Measurements from ENCODE around the gene ZEB1.

Gene ZEB1

DNA sequence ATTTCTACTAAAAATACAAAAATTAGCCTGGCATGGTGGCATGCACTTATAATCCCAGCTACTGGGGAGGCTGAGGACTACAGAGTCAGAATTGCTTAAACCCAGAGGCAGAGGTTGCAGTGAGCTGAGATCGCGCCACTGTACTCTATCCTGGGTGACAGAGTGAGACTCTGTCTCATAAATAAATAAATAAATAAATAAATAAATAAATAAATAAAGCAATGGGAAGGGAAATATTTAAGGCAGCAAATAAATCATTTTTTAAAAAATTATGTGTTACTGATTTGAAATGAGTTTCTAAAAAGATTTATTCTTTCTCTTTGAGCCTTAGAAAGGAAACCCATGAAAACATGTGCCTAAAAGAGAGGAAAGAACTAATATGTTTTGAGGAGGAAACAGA is 45.2 kb upstream of the ZEB1 start:
- no peak for TF ChIP-seq RAD21 (IDR thresholded peaks at IDR 0.05; ENCODE audit: low read depth)
- no peak for TF ChIP-seq ZBTB7A (IDR thresholded peaks at IDR 0.05; ENCODE audit: low read depth)
- no peak for TF ChIP-seq TEAD4 (IDR thresholded peaks at IDR 0.05)
- no peak for TF ChIP-seq NFIC (IDR thresholded peaks at IDR 0.05)
- no peak for TF ChIP-seq CEBPB (IDR thresholded peaks at IDR 0.05)
- TF ChIP-seq, protein P1, sequence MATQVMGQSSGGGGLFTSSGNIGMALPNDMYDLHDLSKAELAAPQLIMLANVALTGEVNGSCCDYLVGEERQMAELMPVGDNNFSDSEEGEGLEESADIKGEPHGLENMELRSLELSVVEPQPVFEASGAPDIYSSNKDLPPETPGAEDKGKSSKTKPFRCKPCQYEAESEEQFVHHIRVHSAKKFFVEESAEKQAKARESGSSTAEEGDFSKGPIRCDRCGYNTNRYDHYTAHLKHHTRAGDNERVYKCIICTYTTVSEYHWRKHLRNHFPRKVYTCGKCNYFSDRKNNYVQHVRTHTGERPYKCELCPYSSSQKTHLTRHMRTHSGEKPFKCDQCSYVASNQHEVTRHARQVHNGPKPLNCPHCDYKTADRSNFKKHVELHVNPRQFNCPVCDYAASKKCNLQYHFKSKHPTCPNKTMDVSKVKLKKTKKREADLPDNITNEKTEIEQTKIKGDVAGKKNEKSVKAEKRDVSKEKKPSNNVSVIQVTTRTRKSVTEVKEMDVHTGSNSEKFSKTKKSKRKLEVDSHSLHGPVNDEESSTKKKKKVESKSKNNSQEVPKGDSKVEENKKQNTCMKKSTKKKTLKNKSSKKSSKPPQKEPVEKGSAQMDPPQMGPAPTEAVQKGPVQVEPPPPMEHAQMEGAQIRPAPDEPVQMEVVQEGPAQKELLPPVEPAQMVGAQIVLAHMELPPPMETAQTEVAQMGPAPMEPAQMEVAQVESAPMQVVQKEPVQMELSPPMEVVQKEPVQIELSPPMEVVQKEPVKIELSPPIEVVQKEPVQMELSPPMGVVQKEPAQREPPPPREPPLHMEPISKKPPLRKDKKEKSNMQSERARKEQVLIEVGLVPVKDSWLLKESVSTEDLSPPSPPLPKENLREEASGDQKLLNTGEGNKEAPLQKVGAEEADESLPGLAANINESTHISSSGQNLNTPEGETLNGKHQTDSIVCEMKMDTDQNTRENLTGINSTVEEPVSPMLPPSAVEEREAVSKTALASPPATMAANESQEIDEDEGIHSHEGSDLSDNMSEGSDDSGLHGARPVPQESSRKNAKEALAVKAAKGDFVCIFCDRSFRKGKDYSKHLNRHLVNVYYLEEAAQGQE (IDR thresholded peaks at IDR 0.05; ENCODE audit: low read depth) = no peak
- TF ChIP-seq TAF1 (IDR thresholded peaks at IDR 0.05; ENCODE audit: low read depth) = no peak

DNA sequence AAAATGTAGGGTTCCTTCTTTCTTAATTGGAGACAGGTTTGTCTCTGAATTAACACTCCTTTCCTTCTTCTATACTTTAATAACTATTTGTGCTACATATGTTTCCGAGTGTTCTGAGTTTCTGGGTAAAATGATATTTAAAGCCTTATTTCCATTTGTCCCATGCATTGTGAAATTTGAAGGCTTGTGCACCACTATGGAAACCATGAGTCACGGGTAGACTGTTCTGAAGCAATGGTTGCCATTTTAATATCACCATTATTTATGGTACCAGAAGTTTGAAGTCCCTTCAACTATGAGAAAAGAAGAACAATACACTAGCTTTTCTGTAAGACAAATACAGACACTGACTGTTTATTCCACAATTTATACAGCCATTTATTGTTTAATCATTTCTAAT is 44.7 kb upstream of the ZEB1 start:
- TF ChIP-seq TEAD4 (IDR thresholded peaks at IDR 0.05) (no peak), YY1 (IDR thresholded peaks at IDR 0.05; ENCODE audit: low read depth) (no peak), EGR1 (IDR thresholded peaks at IDR 0.05) (no peak), TAF1 (IDR thresholded peaks at IDR 0.05; ENCODE audit: low read depth) (no peak), NFIC (IDR thresholded peaks at IDR 0.05) (no peak), FOXM1 (IDR thresholded peaks at IDR 0.05; ENCODE audit: borderline replicate concordance, low read depth) (no peak), RAD21 (IDR thresholded peaks at IDR 0.05; ENCODE audit: low read depth) (no peak), CEBPB (IDR thresholded peaks at IDR 0.05) (no peak), CREB1 (IDR thresholded peaks at IDR 0.05; ENCODE audit: low read depth) (no peak), TCF12 (IDR thresholded peaks at IDR 0.05; ENCODE audit: low read depth) (no peak), ZBTB7A (IDR thresholded peaks at IDR 0.05; ENCODE audit: low read depth) (no peak), EP300 (IDR thresholded peaks at IDR 0.05; ENCODE audit: borderline replicate concordance) (no peak)
- TF ChIP-seq, protein P1 (IDR thresholded peaks at IDR 0.05; ENCODE audit: low read depth) = no peak
- TF ChIP-seq, protein P2, sequence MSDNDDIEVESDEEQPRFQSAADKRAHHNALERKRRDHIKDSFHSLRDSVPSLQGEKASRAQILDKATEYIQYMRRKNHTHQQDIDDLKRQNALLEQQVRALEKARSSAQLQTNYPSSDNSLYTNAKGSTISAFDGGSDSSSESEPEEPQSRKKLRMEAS (IDR thresholded peaks at IDR 0.05) = no peak
- TF ChIP-seq, protein P3, sequence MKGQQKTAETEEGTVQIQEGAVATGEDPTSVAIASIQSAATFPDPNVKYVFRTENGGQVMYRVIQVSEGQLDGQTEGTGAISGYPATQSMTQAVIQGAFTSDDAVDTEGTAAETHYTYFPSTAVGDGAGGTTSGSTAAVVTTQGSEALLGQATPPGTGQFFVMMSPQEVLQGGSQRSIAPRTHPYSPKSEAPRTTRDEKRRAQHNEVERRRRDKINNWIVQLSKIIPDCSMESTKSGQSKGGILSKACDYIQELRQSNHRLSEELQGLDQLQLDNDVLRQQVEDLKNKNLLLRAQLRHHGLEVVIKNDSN (IDR thresholded peaks at IDR 0.05) = no peak

DNA sequence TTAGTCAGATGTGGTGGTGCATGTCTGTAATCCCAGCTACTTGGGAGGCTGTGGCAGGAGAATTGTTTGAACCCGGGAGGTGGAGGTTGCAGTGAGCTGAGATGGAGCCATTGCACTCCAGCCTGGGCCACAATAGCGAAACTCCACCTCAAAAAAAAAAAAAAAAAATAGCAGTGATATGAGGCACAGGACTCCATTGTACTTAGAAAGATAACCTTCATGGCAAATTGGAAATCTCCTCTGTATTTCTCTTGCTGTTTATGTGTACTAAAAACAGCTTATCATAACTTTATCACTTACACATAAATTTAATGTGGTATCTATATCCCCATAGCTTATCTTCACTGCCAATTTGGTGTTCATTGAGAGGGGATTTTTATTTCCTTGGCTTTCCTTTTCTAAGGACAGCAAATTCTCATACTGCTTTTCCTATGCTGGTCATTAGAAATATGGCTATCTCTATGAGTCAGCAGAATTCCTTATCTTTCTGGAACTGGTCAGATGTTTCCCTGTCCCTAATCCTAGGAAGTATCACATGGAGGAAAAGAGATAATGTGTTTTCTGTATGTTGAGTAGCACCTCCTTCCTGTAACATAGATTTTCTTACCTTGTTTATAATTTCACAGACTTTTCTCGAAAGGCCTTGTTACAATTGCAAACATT is 40.6 kb upstream of the ZEB1 start:
- TF ChIP-seq, protein P3 (IDR thresholded peaks at IDR 0.05) = no peak
- TF ChIP-seq EP300 (IDR thresholded peaks at IDR 0.05; ENCODE audit: borderline replicate concordance) = no peak
- TF ChIP-seq TEAD4 (IDR thresholded peaks at IDR 0.05) = no peak
- TF ChIP-seq, protein P1 (IDR thresholded peaks at IDR 0.05; ENCODE audit: low read depth) = no peak
- TF ChIP-seq EGR1 (IDR thresholded peaks at IDR 0.05) = no peak
- TF ChIP-seq ZBTB7A (IDR thresholded peaks at IDR 0.05; ENCODE audit: low read depth) = no peak
- TF ChIP-seq RAD21 (IDR thresholded peaks at IDR 0.05; ENCODE audit: low read depth) = no peak
- no peak for TF ChIP-seq YY1 (IDR thresholded peaks at IDR 0.05; ENCODE audit: low read depth)
- TF ChIP-seq CEBPB (IDR thresholded peaks at IDR 0.05) = no peak
- no peak for TF ChIP-seq TCF12 (IDR thresholded peaks at IDR 0.05; ENCODE audit: low read depth)
- no peak for TF ChIP-seq CREB1 (IDR thresholded peaks at IDR 0.05; ENCODE audit: low read depth)
- no peak for TF ChIP-seq FOXM1 (IDR thresholded peaks at IDR 0.05; ENCODE audit: borderline replicate concordance, low read depth)
- no peak for TF ChIP-seq TAF1 (IDR thresholded peaks at IDR 0.05; ENCODE audit: low read depth)
- TF ChIP-seq NFIC (IDR thresholded peaks at IDR 0.05) = no peak
- TF ChIP-seq, protein P2 (IDR thresholded peaks at IDR 0.05) = no peak

DNA sequence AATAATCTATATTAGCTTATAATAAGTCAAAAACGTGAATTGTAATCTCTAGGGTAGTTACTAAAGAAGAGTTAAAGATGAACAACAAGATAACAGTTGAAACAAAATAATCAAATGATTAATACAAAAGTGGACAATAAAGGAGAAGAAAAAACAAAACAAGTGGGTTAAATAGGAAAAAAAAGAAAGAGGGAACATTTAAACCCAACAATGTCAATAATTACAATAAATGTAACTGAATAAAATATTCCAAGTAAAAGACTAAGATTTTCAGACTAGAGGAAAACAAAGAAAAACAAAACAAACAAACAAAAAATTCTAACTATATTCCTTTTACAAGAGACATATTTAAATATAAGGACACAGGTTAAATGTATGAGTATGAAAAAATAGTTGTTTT is 38.0 kb upstream of the ZEB1 start:
- no peak for TF ChIP-seq FOXM1 (IDR thresholded peaks at IDR 0.05; ENCODE audit: borderline replicate concordance, low read depth)
- TF ChIP-seq TAF1 (IDR thresholded peaks at IDR 0.05; ENCODE audit: low read depth) = no peak
- TF ChIP-seq, protein P3 (IDR thresholded peaks at IDR 0.05) = no peak
- TF ChIP-seq YY1 (IDR thresholded peaks at IDR 0.05; ENCODE audit: low read depth) = no peak
- no peak for TF ChIP-seq TCF12 (IDR thresholded peaks at IDR 0.05; ENCODE audit: low read depth)
- TF ChIP-seq RAD21 (IDR thresholded peaks at IDR 0.05; ENCODE audit: low read depth) = no peak
